GM19397 (cell line): ENCODE results near the gene NXPH4.

Experiments
- ATAC-seq: cut with Tn5 transposase; IDR thresholded peaks from one replicate; pipeline ENCODE4 v1.9.1; 2021; ENCODE audit warnings: mild to moderate bottlenecking, moderate library complexity; ENCODE audit not compliant: unreplicated experiment

Gene NXPH4

GRCh38 chr12:57201631-57202030 lies 15.0 kb upstream of the NXPH4 start:
- ATAC-seq, result no peak

DNA sequence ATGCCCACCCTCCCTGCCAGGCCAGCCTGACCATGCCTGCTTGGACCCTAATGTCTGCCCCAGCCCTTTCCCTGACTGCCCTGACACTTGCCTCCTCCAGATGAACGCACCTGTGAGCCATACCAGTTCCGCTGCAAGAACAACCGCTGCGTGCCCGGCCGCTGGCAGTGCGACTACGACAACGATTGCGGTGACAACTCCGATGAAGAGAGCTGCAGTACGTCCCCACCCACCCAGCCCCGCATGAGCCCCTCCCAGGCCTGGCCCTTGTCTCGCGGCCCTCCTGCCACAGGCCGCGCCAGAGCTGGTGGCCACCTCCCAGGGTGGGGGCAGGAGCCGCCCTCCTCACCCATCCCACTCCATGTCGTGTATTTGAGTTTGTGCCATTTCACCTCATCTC lies 14.3 kb upstream of the NXPH4 start:
- ATAC-seq, result no peak

GRCh38 chr12:57203201-57203600 lies 13.4 kb upstream of the NXPH4 start:
- no peak for ATAC-seq

- no peak for ATAC-seq
Observed at GRCh38 chr12:57203791-57204190, 12.8 kb upstream of the NXPH4 start.

- no peak for ATAC-seq
Observed at GRCh38 chr12:57204454-57204853, 12.1 kb upstream of the NXPH4 start.

DNA sequence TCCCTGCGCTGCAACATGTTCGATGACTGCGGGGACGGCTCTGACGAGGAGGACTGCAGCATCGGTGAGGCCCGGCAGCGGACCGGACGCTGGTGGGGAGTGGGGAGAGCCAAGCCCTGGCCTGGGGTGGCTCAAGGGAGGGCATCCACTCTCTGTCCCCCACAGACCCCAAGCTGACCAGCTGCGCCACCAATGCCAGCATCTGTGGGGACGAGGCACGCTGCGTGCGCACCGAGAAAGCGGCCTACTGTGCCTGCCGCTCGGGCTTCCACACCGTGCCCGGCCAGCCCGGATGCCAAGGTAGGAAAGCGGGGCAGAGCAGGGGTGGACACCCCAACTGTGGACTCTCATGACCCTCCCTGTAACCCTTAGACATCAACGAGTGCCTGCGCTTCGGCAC lies 11.4 kb upstream of the NXPH4 start:
- no peak for ATAC-seq

DNA sequence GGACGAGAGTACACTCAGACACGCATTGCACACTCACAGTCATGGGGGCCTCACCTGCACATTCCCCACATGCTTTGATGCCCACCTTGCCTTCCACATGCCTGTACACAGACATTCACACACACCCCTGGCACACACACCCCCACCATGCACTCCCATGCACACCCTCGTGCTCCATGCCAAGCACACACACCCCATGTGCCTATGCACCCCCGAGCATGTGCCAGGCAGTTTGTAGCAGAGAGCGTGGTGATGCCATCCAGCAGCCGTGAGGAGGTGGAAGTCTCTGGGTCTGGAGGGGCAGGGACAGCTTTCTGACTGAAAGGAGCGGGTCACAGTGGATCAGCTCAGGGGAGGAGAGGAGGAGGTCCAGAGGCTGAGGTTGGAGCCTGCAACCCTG lies 10.7 kb upstream of the NXPH4 start:
- no peak for ATAC-seq

DNA sequence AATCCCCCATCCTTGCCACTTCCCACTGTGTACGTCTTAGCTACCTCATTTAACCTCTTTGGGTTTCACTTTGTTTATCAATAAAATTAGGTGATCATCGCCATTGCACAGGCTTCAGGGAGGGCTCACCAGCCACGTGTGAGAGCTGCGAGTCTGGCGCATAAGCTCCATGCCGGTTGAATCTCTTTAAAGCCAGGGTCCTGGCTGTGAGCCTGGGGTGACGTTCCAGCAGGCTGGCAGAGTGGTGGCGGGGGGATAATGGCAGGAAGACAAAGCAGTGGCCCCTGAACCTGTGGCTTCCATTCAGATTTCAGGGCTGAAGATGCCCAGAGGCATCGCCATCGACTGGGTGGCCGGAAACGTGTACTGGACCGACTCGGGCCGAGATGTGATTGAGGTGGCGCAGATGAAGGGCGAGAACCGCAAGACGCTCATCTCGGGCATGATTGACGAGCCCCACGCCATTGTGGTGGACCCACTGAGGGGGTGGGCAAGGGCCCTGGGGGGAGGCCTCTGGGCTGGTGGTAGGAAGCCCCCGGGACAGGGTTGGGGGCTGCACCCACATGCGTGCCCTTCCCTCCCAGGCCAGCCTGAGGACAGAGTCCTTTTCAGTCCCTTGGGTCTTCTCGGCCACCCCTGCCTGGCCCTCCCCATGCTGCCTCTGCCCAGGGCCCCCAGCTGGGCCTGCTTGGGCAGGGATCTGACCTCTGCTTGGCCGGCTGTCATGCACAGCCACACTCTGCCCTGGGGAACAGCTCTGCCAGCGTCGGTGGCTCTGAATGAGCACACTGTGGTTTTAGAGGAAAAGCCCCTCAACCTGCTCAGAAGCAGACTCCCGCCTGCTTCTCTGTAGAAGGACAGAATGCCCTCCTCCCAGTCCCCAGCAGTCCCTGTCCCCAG lies 8.6 kb upstream of the NXPH4 start:
- no peak for ATAC-seq

- no peak for ATAC-seq
Observed at GRCh38 chr12:57208631-57209282, 7.8 kb upstream of the NXPH4 start.

GRCh38 chr12:57209916-57210315 lies 6.7 kb upstream of the NXPH4 start:
- ATAC-seq, result no peak

GRCh38 chr12:57210461-57210860 lies 6.1 kb upstream of the NXPH4 start:
- no peak for ATAC-seq

GRCh38 chr12:57210926-57211692 lies 5.5 kb upstream of the NXPH4 start:
- ATAC-seq, result no peak

GRCh38 chr12:57211791-57212700 lies 4.5 kb upstream of the NXPH4 start:
- no peak for ATAC-seq

DNA sequence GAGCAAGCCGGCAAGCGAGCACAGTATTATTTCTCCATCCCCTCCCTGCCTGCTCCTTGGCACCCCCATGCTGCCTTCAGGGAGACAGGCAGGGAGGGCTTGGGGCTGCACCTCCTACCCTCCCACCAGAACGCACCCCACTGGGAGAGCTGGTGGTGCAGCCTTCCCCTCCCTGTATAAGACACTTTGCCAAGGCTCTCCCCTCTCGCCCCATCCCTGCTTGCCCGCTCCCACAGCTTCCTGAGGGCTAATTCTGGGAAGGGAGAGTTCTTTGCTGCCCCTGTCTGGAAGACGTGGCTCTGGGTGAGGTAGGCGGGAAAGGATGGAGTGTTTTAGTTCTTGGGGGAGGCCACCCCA lies 3.9 kb upstream of the NXPH4 start:
- ATAC-seq, result no peak

DNA sequence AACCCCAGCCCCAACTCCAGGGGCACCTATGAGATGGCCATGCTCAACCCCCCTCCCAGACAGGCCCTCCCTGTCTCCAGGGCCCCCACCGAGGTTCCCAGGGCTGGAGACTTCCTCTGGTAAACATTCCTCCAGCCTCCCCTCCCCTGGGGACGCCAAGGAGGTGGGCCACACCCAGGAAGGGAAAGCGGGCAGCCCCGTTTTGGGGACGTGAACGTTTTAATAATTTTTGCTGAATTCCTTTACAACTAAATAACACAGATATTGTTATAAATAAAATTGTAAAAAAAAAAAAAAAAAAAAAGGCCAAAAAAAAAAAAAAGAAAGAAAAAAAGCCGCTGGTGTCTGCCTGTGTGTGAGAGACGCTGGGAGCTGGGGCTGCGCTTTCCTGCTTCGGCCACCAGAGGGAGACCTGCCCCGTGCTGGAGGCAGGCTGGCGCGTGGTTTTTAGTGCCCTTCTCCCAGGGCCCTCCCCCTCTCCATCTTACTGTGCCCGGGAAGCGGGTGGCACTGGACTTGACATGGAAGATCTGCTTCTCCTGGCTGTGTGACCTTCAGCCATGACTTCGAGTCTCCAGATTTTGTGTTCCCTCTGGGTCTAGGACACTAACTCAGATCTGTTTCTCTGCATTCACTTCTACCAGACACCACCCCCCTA lies 3.4 kb upstream of the NXPH4 start:
- ATAC-seq, result no peak

GRCh38 chr12:57213763-57214397 lies 2.7 kb upstream of the NXPH4 start:
- no peak for ATAC-seq

DNA sequence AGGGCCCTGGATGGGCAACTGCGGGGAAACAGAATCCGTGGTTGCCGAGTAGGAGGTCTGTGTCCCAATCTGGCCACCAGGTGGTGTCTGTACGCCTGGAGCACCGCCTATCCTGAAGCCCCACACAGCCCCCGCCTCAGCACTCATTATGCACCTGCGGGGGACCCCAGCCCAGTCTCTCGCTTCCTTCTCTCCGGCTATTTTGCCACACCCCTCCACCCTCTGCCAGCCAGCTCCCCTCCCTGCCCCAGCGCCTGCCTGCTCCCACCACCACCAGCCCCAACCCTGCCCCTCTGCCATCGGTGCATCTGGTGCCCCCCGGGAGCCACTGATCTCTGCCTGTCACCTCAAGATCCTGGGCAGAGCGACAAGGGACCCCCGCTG lies 2.2 kb upstream of the NXPH4 start:
- ATAC-seq, result no peak

DNA sequence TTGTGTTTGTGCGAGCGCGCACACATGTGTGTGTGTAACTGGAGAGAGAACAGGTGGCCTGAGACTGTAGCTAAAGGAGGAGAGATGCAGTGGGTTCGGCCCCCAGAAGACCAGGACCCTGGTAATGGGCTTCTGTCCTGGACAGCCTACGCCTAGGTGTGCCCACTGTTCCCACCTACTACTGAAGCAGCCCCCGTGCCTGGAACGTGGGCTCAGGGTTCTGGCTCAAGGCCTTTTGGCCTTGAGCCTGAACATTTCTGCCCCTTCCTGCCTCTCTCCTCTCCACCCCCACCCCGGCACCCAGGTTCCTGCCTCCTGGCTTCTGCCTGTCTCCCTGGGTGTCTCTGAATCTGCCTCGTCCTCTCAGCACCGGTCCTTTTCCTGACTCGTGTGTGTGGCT lies 1.5 kb upstream of the NXPH4 start:
- no peak for ATAC-seq

- ATAC-seq, result peak; percentile 42
Observed at GRCh38 chr12:57215668-57216013, 953 bp upstream of the NXPH4 start.
